SU-DHL-6 (cell line): ENCODE data around the gene MMP17.

Experiments used
- EZH2phosphoT487 ChIP-seq: fragments of 200-600 bp; sonication (generic), shearing (Covaris generic); conservative IDR thresholded peaks from 2 replicates; pipeline ENCODE4 v1.6.1; 2018; ENCODE audit warnings: mild to moderate bottlenecking, antibody characterized with exemption, low read length, moderate library complexity, mixed read lengths
- TF ChIP-seq, protein P1 (sequence below): fragments of 200-600 bp; sonication (generic); IDR thresholded peaks from one replicate; pipeline ENCODE4 v1.5.1; 2017; ENCODE audit warnings: antibody characterized with exemption, mild to moderate bottlenecking, low read length, moderate library complexity; ENCODE audit not compliant: insufficient read depth, poor library complexity, severe bottlenecking

DNA sequence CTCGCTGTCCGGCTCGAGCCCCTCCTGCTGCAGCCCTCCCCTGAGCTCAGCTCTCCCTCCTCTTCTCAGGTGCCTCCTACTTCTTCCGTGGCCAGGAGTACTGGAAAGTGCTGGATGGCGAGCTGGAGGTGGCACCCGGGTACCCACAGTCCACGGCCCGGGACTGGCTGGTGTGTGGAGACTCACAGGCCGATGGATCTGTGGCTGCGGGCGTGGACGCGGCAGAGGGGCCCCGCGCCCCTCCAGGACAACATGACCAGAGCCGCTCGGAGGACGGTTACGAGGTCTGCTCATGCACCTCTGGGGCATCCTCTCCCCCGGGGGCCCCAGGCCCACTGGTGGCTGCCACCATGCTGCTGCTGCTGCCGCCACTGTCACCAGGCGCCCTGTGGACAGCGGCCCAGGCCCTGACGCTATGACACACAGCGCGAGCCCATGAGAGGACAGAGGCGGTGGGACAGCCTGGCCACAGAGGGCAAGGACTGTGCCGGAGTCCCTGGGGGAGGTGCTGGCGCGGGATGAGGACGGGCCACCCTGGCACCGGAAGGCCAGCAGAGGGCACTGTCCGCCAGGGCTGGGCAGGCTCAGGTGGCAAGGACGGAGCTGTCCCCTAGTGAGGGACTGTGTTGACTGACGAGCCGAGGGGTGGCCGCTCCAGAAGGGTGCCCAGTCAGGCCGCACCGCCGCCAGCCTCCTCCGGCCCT is 22.8 kb downstream of the MMP17 start:
- TF ChIP-seq, protein P1, sequence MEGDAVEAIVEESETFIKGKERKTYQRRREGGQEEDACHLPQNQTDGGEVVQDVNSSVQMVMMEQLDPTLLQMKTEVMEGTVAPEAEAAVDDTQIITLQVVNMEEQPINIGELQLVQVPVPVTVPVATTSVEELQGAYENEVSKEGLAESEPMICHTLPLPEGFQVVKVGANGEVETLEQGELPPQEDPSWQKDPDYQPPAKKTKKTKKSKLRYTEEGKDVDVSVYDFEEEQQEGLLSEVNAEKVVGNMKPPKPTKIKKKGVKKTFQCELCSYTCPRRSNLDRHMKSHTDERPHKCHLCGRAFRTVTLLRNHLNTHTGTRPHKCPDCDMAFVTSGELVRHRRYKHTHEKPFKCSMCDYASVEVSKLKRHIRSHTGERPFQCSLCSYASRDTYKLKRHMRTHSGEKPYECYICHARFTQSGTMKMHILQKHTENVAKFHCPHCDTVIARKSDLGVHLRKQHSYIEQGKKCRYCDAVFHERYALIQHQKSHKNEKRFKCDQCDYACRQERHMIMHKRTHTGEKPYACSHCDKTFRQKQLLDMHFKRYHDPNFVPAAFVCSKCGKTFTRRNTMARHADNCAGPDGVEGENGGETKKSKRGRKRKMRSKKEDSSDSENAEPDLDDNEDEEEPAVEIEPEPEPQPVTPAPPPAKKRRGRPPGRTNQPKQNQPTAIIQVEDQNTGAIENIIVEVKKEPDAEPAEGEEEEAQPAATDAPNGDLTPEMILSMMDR: no peak
- TF ChIP-seq EZH2phosphoT487: no peak
